Vagina (tissue), 2 donors: ENCODE data around the gene DNM3. TPM values are rescaled to one million over a fixed set of nuclear protein-coding genes. Genes with fewer than 3 reads are reported as not detected.

Experiments used
- DNase-seq, 2 donors: peaks; one replicate each; pipeline ENCODE4 v3.0.0-alpha.2; 2017; ENCODE audit errors: extremely low spot score in 2 of 2
- H3K27ac ChIP-seq: fragments of 200-600 bp; sonication (generic); one replicate; pipeline ENCODE4 v1.5.1; 2019
- H3K27me3 ChIP-seq: fragments of 200-600 bp; sonication (generic); one replicate; pipeline ENCODE4 v1.5.1; 2019
- H3K36me3 ChIP-seq, 2 donors: fragments of 200-600 bp; sonication (generic); one replicate each; pipeline ENCODE4 v1.5.1; 2017 to 2019
- H3K4me1 ChIP-seq: fragments of 200-600 bp; sonication (generic); one replicate; pipeline ENCODE4 v1.5.1; 2019
- H3K4me3 ChIP-seq, 2 donors: fragments of 200-600 bp; sonication (generic); 1 replicate in 1 of 2; 2 replicates in 1 of 2; pipeline ENCODE4 v1.5.1; 2016 to 2019
- H3K9me3 ChIP-seq: fragments of 200-600 bp; sonication (generic); one replicate; pipeline ENCODE4 v1.5.1; 2019
- CTCF ChIP-seq, 3 experiments: fragments of 450-650 bp in 2 of 3; fragments of 200-600 bp in 1 of 3; sonication (generic) in 1 of 3; IDR thresholded peaks; one replicate each; pipeline ENCODE4 v1.5.1; 2017 to 2019; ENCODE audit warnings: antibody characterized with exemption in 3 of 3, mild to moderate bottlenecking in 2 of 3, moderate library complexity in 2 of 3
- POLR2A ChIP-seq, 2 donors: fragments of 450-650 bp; IDR thresholded peaks; one replicate each; pipeline ENCODE4 v1.6.1; 2017; ENCODE audit warnings: antibody characterized with exemption in 2 of 2, mild to moderate bottlenecking in 2 of 2, moderate library complexity in 2 of 2
- POLR2AphosphoS5 ChIP-seq, 2 donors: sonication (generic); formaldehyde crosslinking; IDR thresholded peaks; one replicate each; pipeline ENCODE4 v1.9.0; 2017; ENCODE audit warnings: antibody characterized with exemption in 2 of 2, mild to moderate bottlenecking in 2 of 2, low read depth in 1 of 2; ENCODE audit not compliant: insufficient read depth in 1 of 2
- intact Hi-C: fragments of 100-400 bp; cut with DNase I; formaldehyde crosslinking; loops from one replicate; pipeline ENCODE4 v1.15.1; 2023
- total RNA-seq: library from RNA; depleted of rRNA; stranded (reverse); fragments of >200 nt; gene quantifications from one replicate; pipeline ENCODE4 v1.2.3, GENCODE V29; 2016

DNM3 gene
- total RNA-seq, 1 donor from 2014 or later: 15.5 TPM

- no peaks in the 10 kb centered on the region for H3K27me3 ChIP-seq
- TF ChIP-seq CTCF (IDR thresholded peaks at IDR 0.05) (no peak), POLR2AphosphoS5 (IDR thresholded peaks at IDR 0.05; ENCODE audit: insufficient read depth in 1 of 2, low read depth in 1 of 2) (no peak), POLR2A (IDR thresholded peaks at IDR 0.05) (no peak)
- peaks cover 18% of the 10 kb centered on the region for H3K4me1 ChIP-seq
- H3K9me3 ChIP-seq: no peaks in the 10 kb centered on the region
- no peaks in the 10 kb centered on the region for H3K36me3 ChIP-seq
- peak overlapping the region; percentile 74 for H3K27ac ChIP-seq
- DNase-seq: no peak
- no peak overlapping the region for H3K4me3 ChIP-seq
- intact Hi-C loops: loop anchor here (10.0 kb wide), 1 partner anchor 247 kb away; no protein-coding TSS in a partner anchor
Measured at GRCh38 chr1:172391976-172392375, 550.7 kb downstream of the DNM3 start.

- DNase-seq: no peak
- Histone ChIP-seq H3K27ac (no peak overlapping the region), H3K4me1 (peaks cover 26% of the 10 kb centered on the region), H3K36me3 (no peaks in the 10 kb centered on the region), H3K4me3 (no peak overlapping the region), H3K27me3 (no peaks in the 10 kb centered on the region), H3K9me3 (no peaks in the 10 kb centered on the region)
- TF ChIP-seq POLR2AphosphoS5 (IDR thresholded peaks at IDR 0.05; ENCODE audit: insufficient read depth in 1 of 2, low read depth in 1 of 2) (no peak), CTCF (IDR thresholded peaks at IDR 0.05) (no peak), POLR2A (IDR thresholded peaks at IDR 0.05) (no peak)
- intact Hi-C loops: loop anchor here (10.0 kb wide), 1 partner anchor 249 kb away; no protein-coding TSS in a partner anchor
Measured at GRCh38 chr1:172393354-172393753, 552.1 kb downstream of the DNM3 start.

- peaks cover 34% of the 10 kb centered on the region for H3K4me1 ChIP-seq
- no peaks in the 10 kb centered on the region for H3K27me3 ChIP-seq
- no peak overlapping the region for H3K4me3 ChIP-seq
- peak overlapping the region; percentile 47 for H3K27ac ChIP-seq
- no peaks in the 10 kb centered on the region for H3K36me3 ChIP-seq
- intact Hi-C loops: loop anchor here (10.0 kb wide), 1 partner anchor 249 kb away; no protein-coding TSS in a partner anchor
- H3K9me3 ChIP-seq: no peaks in the 10 kb centered on the region
- TF ChIP-seq POLR2A (IDR thresholded peaks at IDR 0.05): no peak
- TF ChIP-seq POLR2AphosphoS5 (IDR thresholded peaks at IDR 0.05; ENCODE audit: insufficient read depth in 1 of 2, low read depth in 1 of 2): no peak
- no peak for TF ChIP-seq CTCF (IDR thresholded peaks at IDR 0.05)
- DNase-seq: no peak
Measured at GRCh38 chr1:172394141-172394751, 552.9 kb downstream of the DNM3 start.

GRCh38 chr1:172394811-172395210 lies 553.5 kb downstream of the DNM3 start:
- H3K36me3 ChIP-seq: no peaks in the 10 kb centered on the region
- intact Hi-C loops: loop anchor here (10.0 kb wide), 1 partner anchor 250 kb away; no protein-coding TSS in a partner anchor
- TF ChIP-seq POLR2A (IDR thresholded peaks at IDR 0.05) (no peak), POLR2AphosphoS5 (IDR thresholded peaks at IDR 0.05; ENCODE audit: insufficient read depth in 1 of 2, low read depth in 1 of 2) (no peak), CTCF (IDR thresholded peaks at IDR 0.05) (no peak)
- no peaks in the 10 kb centered on the region for H3K9me3 ChIP-seq
- peak overlapping the region; percentile 47 for H3K27ac ChIP-seq
- no peak for DNase-seq
- peaks cover 40% of the 10 kb centered on the region for H3K4me1 ChIP-seq
- no peaks in the 10 kb centered on the region for H3K27me3 ChIP-seq
- H3K4me3 ChIP-seq: no peak overlapping the region

GRCh38 chr1:172395576-172395975 lies 554.3 kb downstream of the DNM3 start:
- Histone ChIP-seq H3K4me3 (no peak overlapping the region), H3K36me3 (no peaks in the 10 kb centered on the region), H3K27ac (no peak overlapping the region), H3K9me3 (no peaks in the 10 kb centered on the region), H3K27me3 (no peaks in the 10 kb centered on the region), H3K4me1 (peaks cover 42% of the 10 kb centered on the region)
- intact Hi-C loops: loop anchor here (10.0 kb wide), 1 partner anchor 251 kb away; no protein-coding TSS in a partner anchor
- no peak for DNase-seq
- TF ChIP-seq CTCF (IDR thresholded peaks at IDR 0.05) (no peak), POLR2A (IDR thresholded peaks at IDR 0.05) (no peak), POLR2AphosphoS5 (IDR thresholded peaks at IDR 0.05; ENCODE audit: insufficient read depth in 1 of 2, low read depth in 1 of 2) (no peak)
